GM12873 (cell line): ENCODE results near the gene TINAGL1.

Experiments
- CTCF ChIP-seq: IDR thresholded peaks from 2 replicates; pipeline ENCODE4 v1.5.1; 2012; ENCODE audit warnings: low read depth, mild to moderate bottlenecking, moderate library complexity, low read length, control low read depth; ENCODE audit not compliant: insufficient read depth; ENCODE audit errors: missing control alignments

TINAGL1 gene

GRCh38 chr1:31585736-31586365 lies 9.5 kb downstream of the TINAGL1 start:
- TF ChIP-seq CTCF = no peak

GRCh38 chr1:31586376-31587327 lies 10.3 kb downstream of the TINAGL1 start:
- no peak for TF ChIP-seq CTCF

- TF ChIP-seq CTCF = peak; percentile 91
Observed at GRCh38 chr1:31587720-31588423, 11.6 kb downstream of the TINAGL1 start.

- TF ChIP-seq CTCF = no peak
Observed at GRCh38 chr1:31588751-31589515, 12.6 kb downstream of the TINAGL1 start.

GRCh38 chr1:31591425-31592093 lies 15.2 kb downstream of the TINAGL1 start:
- no peak for TF ChIP-seq CTCF

- no peak for TF ChIP-seq CTCF
Observed at GRCh38 chr1:31592132-31592531, 15.8 kb downstream of the TINAGL1 start.
